ENCODE data around the gene HEPH.
A peak's percentile ranks its signal among the peaks of the same experiment; 100 is the strongest.
"Not testable (repeated sequence)": the region's sequence is repeated elsewhere in the genome, so short reads cannot be mapped to it uniquely, and the experiment has no call there.

HEPH gene, protein sequence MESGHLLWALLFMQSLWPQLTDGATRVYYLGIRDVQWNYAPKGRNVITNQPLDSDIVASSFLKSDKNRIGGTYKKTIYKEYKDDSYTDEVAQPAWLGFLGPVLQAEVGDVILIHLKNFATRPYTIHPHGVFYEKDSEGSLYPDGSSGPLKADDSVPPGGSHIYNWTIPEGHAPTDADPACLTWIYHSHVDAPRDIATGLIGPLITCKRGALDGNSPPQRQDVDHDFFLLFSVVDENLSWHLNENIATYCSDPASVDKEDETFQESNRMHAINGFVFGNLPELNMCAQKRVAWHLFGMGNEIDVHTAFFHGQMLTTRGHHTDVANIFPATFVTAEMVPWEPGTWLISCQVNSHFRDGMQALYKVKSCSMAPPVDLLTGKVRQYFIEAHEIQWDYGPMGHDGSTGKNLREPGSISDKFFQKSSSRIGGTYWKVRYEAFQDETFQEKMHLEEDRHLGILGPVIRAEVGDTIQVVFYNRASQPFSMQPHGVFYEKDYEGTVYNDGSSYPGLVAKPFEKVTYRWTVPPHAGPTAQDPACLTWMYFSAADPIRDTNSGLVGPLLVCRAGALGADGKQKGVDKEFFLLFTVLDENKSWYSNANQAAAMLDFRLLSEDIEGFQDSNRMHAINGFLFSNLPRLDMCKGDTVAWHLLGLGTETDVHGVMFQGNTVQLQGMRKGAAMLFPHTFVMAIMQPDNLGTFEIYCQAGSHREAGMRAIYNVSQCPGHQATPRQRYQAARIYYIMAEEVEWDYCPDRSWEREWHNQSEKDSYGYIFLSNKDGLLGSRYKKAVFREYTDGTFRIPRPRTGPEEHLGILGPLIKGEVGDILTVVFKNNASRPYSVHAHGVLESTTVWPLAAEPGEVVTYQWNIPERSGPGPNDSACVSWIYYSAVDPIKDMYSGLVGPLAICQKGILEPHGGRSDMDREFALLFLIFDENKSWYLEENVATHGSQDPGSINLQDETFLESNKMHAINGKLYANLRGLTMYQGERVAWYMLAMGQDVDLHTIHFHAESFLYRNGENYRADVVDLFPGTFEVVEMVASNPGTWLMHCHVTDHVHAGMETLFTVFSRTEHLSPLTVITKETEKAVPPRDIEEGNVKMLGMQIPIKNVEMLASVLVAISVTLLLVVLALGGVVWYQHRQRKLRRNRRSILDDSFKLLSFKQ

GRCh38 chrX:66163849-66164411, at the start of gene HEPH:
TSS of gene HEPH (plus strand) at chrX:66164247. CDS start at chrX:66170571, 6,324 bp downstream.
- peaks cover 10% of the 10 kb centered on the region; the same call in 1 of the 2 replicates for H3K36me3 ChIP-seq (ENCODE audit: control insufficient read depth, insufficient read depth, low read length)
- peak within 1 kb of the TSS; percentile 82 for H3K4me3 ChIP-seq (ENCODE audit: low read depth, low read length)
- peaks cover 2% of the 10 kb centered on the region; the same call in 1 of the 2 replicates for H3K9me3 ChIP-seq (ENCODE audit: control insufficient read depth, insufficient read depth, low read depth, low read length)
- H3K27ac ChIP-seq (ENCODE audit: low read depth, low read length), result peak within 1 kb of the TSS; percentile 58; the same call in 1 of the 2 replicates
- H3K4me1 ChIP-seq (ENCODE audit: control insufficient read depth, insufficient read depth, low read length), result peaks cover 4% of the 10 kb centered on the region; the same call in 1 of the 2 replicates
- H3K27me3 ChIP-seq (ENCODE audit: control insufficient read depth, insufficient read depth, low read length), result no peaks in the 10 kb centered on the region
- H3K9ac ChIP-seq (ENCODE audit: low read length), result peak within 1 kb of the TSS; percentile 78

GRCh38 chrX:66118722-66119121, 45.3 kb upstream of the HEPH start:
- not testable (repeated sequence) for H3K9ac ChIP-seq (ENCODE audit: low read length); H3K4me3 ChIP-seq (ENCODE audit: low read depth, low read length); H3K27ac ChIP-seq (ENCODE audit: low read depth, low read length); H3K36me3 ChIP-seq (ENCODE audit: control insufficient read depth, insufficient read depth, low read length); H3K27me3 ChIP-seq (ENCODE audit: control insufficient read depth, insufficient read depth, low read length); H3K4me1 ChIP-seq (ENCODE audit: control insufficient read depth, insufficient read depth, low read length); H3K9me3 ChIP-seq (ENCODE audit: control insufficient read depth, insufficient read depth, low read depth, low read length)

GRCh38 chrX:66121354-66121753, 42.7 kb upstream of the HEPH start:
- not testable (repeated sequence) for H3K36me3 ChIP-seq (ENCODE audit: control insufficient read depth, insufficient read depth, low read length); H3K9ac ChIP-seq (ENCODE audit: low read length); H3K9me3 ChIP-seq (ENCODE audit: control insufficient read depth, insufficient read depth, low read depth, low read length)

GRCh38 chrX:66126662-66127061, 37.4 kb upstream of the HEPH start:
- peaks cover 7% of the 10 kb centered on the region; the same call in 1 of the 2 replicates for H3K9me3 ChIP-seq (ENCODE audit: control insufficient read depth, insufficient read depth, low read depth, low read length)
- H3K4me1 ChIP-seq (ENCODE audit: control insufficient read depth, insufficient read depth, low read length), result no peaks in the 10 kb centered on the region; the same call in 1 of the 2 replicates
- H3K9ac ChIP-seq (ENCODE audit: low read length), result no peak overlapping the region
- no peaks in the 10 kb centered on the region for H3K36me3 ChIP-seq (ENCODE audit: control insufficient read depth, insufficient read depth, low read length)
- no peaks in the 10 kb centered on the region for H3K27me3 ChIP-seq (ENCODE audit: control insufficient read depth, insufficient read depth, low read length)
- no peak overlapping the region for H3K27ac ChIP-seq (ENCODE audit: low read depth, low read length)
- no peak overlapping the region for H3K4me3 ChIP-seq (ENCODE audit: low read depth, low read length)

More at GRCh38 chrX:66121354-66121753, 42.7 kb upstream of the HEPH start:
- not testable (repeated sequence) for H3K4me1 ChIP-seq (ENCODE audit: control insufficient read depth, insufficient read depth, low read length); H3K27me3 ChIP-seq (ENCODE audit: control insufficient read depth, insufficient read depth, low read length); H3K27ac ChIP-seq (ENCODE audit: low read depth, low read length); H3K4me3 ChIP-seq (ENCODE audit: low read depth, low read length)

DNA sequence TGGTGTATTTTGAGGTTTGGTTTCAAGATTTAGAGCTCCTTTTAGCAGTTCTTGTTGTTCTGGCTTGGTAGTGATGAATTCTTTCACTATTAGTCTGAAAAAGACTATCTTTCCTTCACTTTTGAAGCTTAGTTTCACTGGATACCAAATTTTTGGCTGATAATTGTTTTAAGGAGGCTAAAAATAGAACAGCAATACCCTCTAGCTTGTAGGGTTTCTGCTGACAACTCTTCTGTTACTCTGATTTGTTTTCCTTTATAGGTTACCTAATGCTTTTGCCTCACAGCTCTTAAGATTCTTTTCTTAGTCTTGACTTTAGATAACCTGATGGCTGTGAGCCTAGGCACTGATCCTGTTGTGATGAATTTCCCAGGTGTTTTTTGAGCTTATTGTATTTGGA, 33.6 kb upstream of the HEPH start:
- no peaks in the 10 kb centered on the region; the same call in 1 of the 2 replicates for H3K4me1 ChIP-seq (ENCODE audit: control insufficient read depth, insufficient read depth, low read length)
- no peak overlapping the region for H3K4me3 ChIP-seq (ENCODE audit: low read depth, low read length)
- no peak overlapping the region for H3K27ac ChIP-seq (ENCODE audit: low read depth, low read length)
- no peaks in the 10 kb centered on the region for H3K36me3 ChIP-seq (ENCODE audit: control insufficient read depth, insufficient read depth, low read length)
- H3K9me3 ChIP-seq (ENCODE audit: control insufficient read depth, insufficient read depth, low read depth, low read length), result peaks cover 7% of the 10 kb centered on the region; the same call in 1 of the 2 replicates
- no peaks in the 10 kb centered on the region for H3K27me3 ChIP-seq (ENCODE audit: control insufficient read depth, insufficient read depth, low read length)
- no peak overlapping the region for H3K9ac ChIP-seq (ENCODE audit: low read length)

DNA sequence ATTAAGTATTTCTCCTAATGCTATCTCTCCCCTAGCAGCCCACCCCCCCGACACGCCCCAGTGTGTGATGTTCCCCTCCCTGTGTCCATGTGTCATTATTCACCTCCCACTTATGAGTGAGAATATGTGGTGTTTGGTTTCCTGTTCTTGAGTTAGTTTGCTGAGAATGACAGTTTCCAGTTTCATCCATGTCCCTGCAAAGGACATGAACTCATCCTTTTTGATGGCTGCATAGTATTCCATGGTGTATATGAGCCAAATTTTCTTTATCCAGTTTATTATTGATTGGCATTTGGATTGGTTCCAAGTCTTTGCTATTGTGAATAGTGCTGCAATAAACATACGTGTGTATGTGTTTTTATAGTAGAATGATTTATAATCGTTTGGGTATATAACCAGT, 28.8 kb upstream of the HEPH start:
- H3K27ac ChIP-seq (ENCODE audit: low read depth, low read length); H3K4me3 ChIP-seq (ENCODE audit: low read depth, low read length); H3K36me3 ChIP-seq (ENCODE audit: control insufficient read depth, insufficient read depth, low read length); H3K4me1 ChIP-seq (ENCODE audit: control insufficient read depth, insufficient read depth, low read length); H3K27me3 ChIP-seq (ENCODE audit: control insufficient read depth, insufficient read depth, low read length); H3K9me3 ChIP-seq (ENCODE audit: control insufficient read depth, insufficient read depth, low read depth, low read length); H3K9ac ChIP-seq (ENCODE audit: low read length): not testable (repeated sequence)

DNA sequence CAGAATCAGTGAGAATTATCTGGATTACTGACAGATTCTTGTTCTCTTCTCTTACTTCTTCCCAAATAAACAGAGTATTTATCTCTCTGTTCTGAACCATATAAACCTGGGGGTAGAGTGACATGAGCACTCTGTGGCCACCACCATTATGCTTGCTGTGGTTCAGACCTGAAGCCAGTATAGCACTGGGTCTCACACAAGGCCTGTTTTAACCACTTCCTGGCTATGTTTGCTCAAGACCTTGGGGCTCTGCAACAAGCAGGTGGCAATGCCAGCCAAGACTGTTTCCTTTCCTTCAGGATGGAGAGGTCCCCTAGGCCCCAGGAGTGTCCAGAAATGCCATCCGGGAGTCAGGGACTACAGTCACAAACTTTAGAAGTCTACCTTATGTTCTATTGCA, 21.7 kb upstream of the HEPH start:
- Histone ChIP-seq H3K36me3 (ENCODE audit: control insufficient read depth, insufficient read depth, low read length) (no peaks in the 10 kb centered on the region), H3K9me3 (ENCODE audit: control insufficient read depth, insufficient read depth, low read depth, low read length) (peaks cover 11% of the 10 kb centered on the region; the same call in 1 of the 2 replicates), H3K4me3 (ENCODE audit: low read depth, low read length) (no peak overlapping the region), H3K4me1 (ENCODE audit: control insufficient read depth, insufficient read depth, low read length) (peaks cover 5% of the 10 kb centered on the region; the same call in 1 of the 2 replicates), H3K27ac (ENCODE audit: low read depth, low read length) (no peak overlapping the region), H3K9ac (ENCODE audit: low read length) (no peak overlapping the region), H3K27me3 (ENCODE audit: control insufficient read depth, insufficient read depth, low read length) (no peaks in the 10 kb centered on the region)

- no peaks in the 10 kb centered on the region for H3K36me3 ChIP-seq (ENCODE audit: control insufficient read depth, insufficient read depth, low read length)
- no peaks in the 10 kb centered on the region for H3K27me3 ChIP-seq (ENCODE audit: control insufficient read depth, insufficient read depth, low read length)
- peaks cover 15% of the 10 kb centered on the region; the same call in 1 of the 2 replicates for H3K9me3 ChIP-seq (ENCODE audit: control insufficient read depth, insufficient read depth, low read depth, low read length)
- H3K27ac ChIP-seq (ENCODE audit: low read depth, low read length), result no peak overlapping the region
- H3K4me1 ChIP-seq (ENCODE audit: control insufficient read depth, insufficient read depth, low read length), result peaks cover 5% of the 10 kb centered on the region; the same call in 1 of the 2 replicates
- no peak overlapping the region for H3K4me3 ChIP-seq (ENCODE audit: low read depth, low read length)
- no peak overlapping the region for H3K9ac ChIP-seq (ENCODE audit: low read length)
These were observed 19.8 kb upstream of the HEPH start for GRCh38 chrX:66144258-66144657.

- Histone ChIP-seq H3K9ac (ENCODE audit: low read length) (no peak overlapping the region), H3K4me3 (ENCODE audit: low read depth, low read length) (no peak overlapping the region), H3K9me3 (ENCODE audit: control insufficient read depth, insufficient read depth, low read depth, low read length) (peaks cover 9% of the 10 kb centered on the region; the same call in 1 of the 2 replicates), H3K27me3 (ENCODE audit: control insufficient read depth, insufficient read depth, low read length) (no peaks in the 10 kb centered on the region), H3K36me3 (ENCODE audit: control insufficient read depth, insufficient read depth, low read length) (no peaks in the 10 kb centered on the region), H3K4me1 (ENCODE audit: control insufficient read depth, insufficient read depth, low read length) (peaks cover 2% of the 10 kb centered on the region; the same call in 1 of the 2 replicates), H3K27ac (ENCODE audit: low read depth, low read length) (no peak overlapping the region)
These were observed 14.5 kb upstream of the HEPH start for GRCh38 chrX:66149519-66149918.

DNA sequence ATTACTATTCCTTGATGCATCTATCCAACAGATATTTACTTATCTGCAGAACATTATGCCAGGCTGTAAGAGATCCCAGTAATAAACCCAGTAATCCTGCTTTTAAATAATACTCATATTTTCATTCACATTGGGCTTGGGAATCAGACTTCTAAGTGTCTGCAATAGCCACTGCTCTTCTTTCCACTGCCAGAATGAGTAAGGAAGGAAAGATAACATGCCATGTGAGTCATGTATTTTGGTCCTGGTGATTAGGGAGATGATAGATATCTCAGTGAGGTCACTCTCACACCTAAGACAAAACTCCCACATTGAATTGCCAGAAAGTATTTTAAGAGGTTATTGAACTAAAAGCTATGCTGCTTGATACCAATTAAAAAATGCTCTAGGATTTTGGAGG, 13.9 kb upstream of the HEPH start:
- H3K27me3 ChIP-seq (ENCODE audit: control insufficient read depth, insufficient read depth, low read length), result no peaks in the 10 kb centered on the region
- no peaks in the 10 kb centered on the region for H3K36me3 ChIP-seq (ENCODE audit: control insufficient read depth, insufficient read depth, low read length)
- no peak overlapping the region for H3K4me3 ChIP-seq (ENCODE audit: low read depth, low read length)
- no peak overlapping the region for H3K27ac ChIP-seq (ENCODE audit: low read depth, low read length)
- no peaks in the 10 kb centered on the region for H3K4me1 ChIP-seq (ENCODE audit: control insufficient read depth, insufficient read depth, low read length)
- H3K9me3 ChIP-seq (ENCODE audit: control insufficient read depth, insufficient read depth, low read depth, low read length), result peaks cover 6% of the 10 kb centered on the region; the same call in 1 of the 2 replicates
- H3K9ac ChIP-seq (ENCODE audit: low read length), result no peak overlapping the region
